Activated effector memory CD4-positive, alpha-beta T cell treated with anti-CD3 and anti-CD28 coated beads, Interleukin-2, amount 50 U/mL, for 16 hours (primary cell): ENCODE data around the gene LRRFIP1.

ENCODE experiments used
- DNase-seq: peaks from one replicate; pipeline ENCODE4 v3.0.0-alpha.2; 2020

The LRRFIP1 gene

GRCh38 chr2:237708491-237708890, 81.1 kb downstream of the LRRFIP1 start:
- no peak for DNase-seq

GRCh38 chr2:237708961-237709360, 81.6 kb downstream of the LRRFIP1 start:
- DNase-seq = no peak

- no peak for DNase-seq
Measured at GRCh38 chr2:237711458-237712150, 84.2 kb downstream of the LRRFIP1 start.

- DNase-seq = no peak
Measured at GRCh38 chr2:237712477-237713377, 85.3 kb downstream of the LRRFIP1 start.

GRCh38 chr2:237714690-237715458, 87.5 kb downstream of the LRRFIP1 start:
- DNase-seq = no peak

GRCh38 chr2:237715459-237715947, 88.1 kb downstream of the LRRFIP1 start:
- DNase-seq = no peak

GRCh38 chr2:237716011-237716410, 88.6 kb downstream of the LRRFIP1 start:
- DNase-seq = no peak

- DNase-seq = no peak
Measured at GRCh38 chr2:237717366-237718276, 90.2 kb downstream of the LRRFIP1 start.

- DNase-seq = no peak
Measured at GRCh38 chr2:237718277-237718634, 90.9 kb downstream of the LRRFIP1 start.

GRCh38 chr2:237720444-237720843, 93.1 kb downstream of the LRRFIP1 start:
- DNase-seq = no peak

- DNase-seq = no peak
Measured at GRCh38 chr2:237720957-237721356, 93.6 kb downstream of the LRRFIP1 start.

- no peak for DNase-seq
Measured at GRCh38 chr2:237721458-237721857, 94.1 kb downstream of the LRRFIP1 start.

- DNase-seq = no peak
Measured at GRCh38 chr2:237722616-237723015, 95.2 kb downstream of the LRRFIP1 start.

GRCh38 chr2:237723023-237723422, 95.6 kb downstream of the LRRFIP1 start:
- DNase-seq = no peak

GRCh38 chr2:237723602-237724001, 96.2 kb downstream of the LRRFIP1 start:
- no peak for DNase-seq

GRCh38 chr2:237724811-237725478, 97.6 kb downstream of the LRRFIP1 start:
- no peak for DNase-seq

- no peak for DNase-seq
Measured at GRCh38 chr2:237725661-237726060, 98.3 kb downstream of the LRRFIP1 start.

- no peak for DNase-seq
Measured at GRCh38 chr2:237726401-237726830, 99.0 kb downstream of the LRRFIP1 start.

GRCh38 chr2:237727363-237727762, 100.0 kb downstream of the LRRFIP1 start:
- DNase-seq = no peak

- no peak for DNase-seq
Measured at GRCh38 chr2:237729681-237730475, 102.5 kb downstream of the LRRFIP1 start.

GRCh38 chr2:237731663-237732062, 104.3 kb downstream of the LRRFIP1 start:
- DNase-seq = peak; percentile 80
